ENCODE results near the gene PHLPP2. TPM values are rescaled to one million over a fixed set of nuclear protein-coding genes. Genes with fewer than 3 reads are reported as not detected.

The PHLPP2 gene
- total RNA-seq: 1 to 10 TPM; 7.9 to 8.7 TPM

- Mint-ChIP-seq H3K9me3 (ENCODE audit: low read depth) (no peaks in the 10 kb centered on the region), H3K27ac (peak within 1 kb of the TSS; percentile 69), H3K27me3 (peaks cover 15% of the 10 kb centered on the region), H3K36me3 (no peaks in the 10 kb centered on the region), H3K4me3 (peak within 1 kb of the TSS; percentile 78), H3K4me1 (peaks cover 17% of the 10 kb centered on the region)
- no peak for DNase-seq
- no peak for ATAC-seq
- CTCF ChIA-PET: interaction anchor here (1.3 to 1.7 kb wide), 3 partner anchors 8 to 159 kb away, joined by 3 to 5 read pairs (median 3); no protein-coding TSS in a partner anchor
These were observed at the start of gene PHLPP2 for GRCh38 chr16:71724320-71724751. Gene PHLPP2, minus strand, starts transcription at chr16:71724701. Its CDS starts 9,906 bp downstream, at chr16:71714795.

DNA sequence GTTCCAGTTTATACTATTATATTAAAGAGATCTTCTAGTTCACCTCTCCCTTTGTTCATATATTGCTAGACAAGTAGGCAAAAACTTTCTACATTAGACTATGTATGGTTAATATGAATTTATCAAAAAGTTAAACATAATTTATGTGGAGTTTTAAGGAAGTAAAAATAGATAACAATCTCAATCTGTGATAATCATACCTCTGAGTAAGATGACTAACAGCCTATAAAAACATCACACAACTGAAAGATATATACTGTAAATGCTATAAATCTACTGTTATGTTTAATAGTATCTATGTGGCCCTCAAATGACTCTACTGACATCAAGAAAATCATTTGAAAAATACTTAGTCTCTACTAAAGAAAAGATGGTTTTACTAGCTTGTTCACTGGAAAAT lies 47.1 kb upstream of the PHLPP2 start:
- H3K9me3 Mint-ChIP-seq (ENCODE audit: low read depth): no peaks in the 10 kb centered on the region
- CTCF ChIA-PET: no interaction called here

DNA sequence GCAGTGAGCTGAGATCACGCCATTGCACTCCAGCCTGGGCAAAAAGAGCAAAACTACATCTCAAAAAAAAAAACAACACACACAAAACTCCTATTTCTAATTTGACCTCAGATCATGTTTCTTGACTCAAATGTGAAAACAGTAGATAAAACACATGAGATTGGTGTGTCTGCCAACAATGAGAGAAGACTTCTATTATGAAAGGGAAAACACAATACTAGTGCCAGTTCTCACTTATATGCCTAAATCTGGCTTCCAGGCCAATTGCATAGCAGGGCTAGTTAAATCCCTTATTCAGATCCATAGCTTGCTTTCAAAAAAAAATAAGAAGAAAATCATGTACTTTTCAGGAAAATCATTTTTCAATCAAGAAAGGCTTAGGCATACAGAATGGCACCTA lies 44.7 kb upstream of the PHLPP2 start:
- no peak for DNase-seq
- Mint-ChIP-seq H3K4me1 (peaks cover 16% of the 10 kb centered on the region), H3K4me3 (no peak overlapping the region), H3K9me3 (ENCODE audit: low read depth) (no peaks in the 10 kb centered on the region), H3K27me3 (no peaks in the 10 kb centered on the region), H3K27ac (peak overlapping the region; percentile 22), H3K36me3 (peaks cover 49% of the 10 kb centered on the region)
- CTCF ChIA-PET: no interaction called here
- no peak for ATAC-seq

More for the DNA sequence above, 47.1 kb upstream of the PHLPP2 start:
- ATAC-seq (no peak), DNase-seq (no peak)
- H3K36me3 Mint-ChIP-seq: peaks cover 53% of the 10 kb centered on the region
- no peak overlapping the region for H3K27ac Mint-ChIP-seq
- H3K27me3 Mint-ChIP-seq: no peaks in the 10 kb centered on the region
- H3K4me3 Mint-ChIP-seq: no peak overlapping the region
- peaks cover 25% of the 10 kb centered on the region for H3K4me1 Mint-ChIP-seq

DNA sequence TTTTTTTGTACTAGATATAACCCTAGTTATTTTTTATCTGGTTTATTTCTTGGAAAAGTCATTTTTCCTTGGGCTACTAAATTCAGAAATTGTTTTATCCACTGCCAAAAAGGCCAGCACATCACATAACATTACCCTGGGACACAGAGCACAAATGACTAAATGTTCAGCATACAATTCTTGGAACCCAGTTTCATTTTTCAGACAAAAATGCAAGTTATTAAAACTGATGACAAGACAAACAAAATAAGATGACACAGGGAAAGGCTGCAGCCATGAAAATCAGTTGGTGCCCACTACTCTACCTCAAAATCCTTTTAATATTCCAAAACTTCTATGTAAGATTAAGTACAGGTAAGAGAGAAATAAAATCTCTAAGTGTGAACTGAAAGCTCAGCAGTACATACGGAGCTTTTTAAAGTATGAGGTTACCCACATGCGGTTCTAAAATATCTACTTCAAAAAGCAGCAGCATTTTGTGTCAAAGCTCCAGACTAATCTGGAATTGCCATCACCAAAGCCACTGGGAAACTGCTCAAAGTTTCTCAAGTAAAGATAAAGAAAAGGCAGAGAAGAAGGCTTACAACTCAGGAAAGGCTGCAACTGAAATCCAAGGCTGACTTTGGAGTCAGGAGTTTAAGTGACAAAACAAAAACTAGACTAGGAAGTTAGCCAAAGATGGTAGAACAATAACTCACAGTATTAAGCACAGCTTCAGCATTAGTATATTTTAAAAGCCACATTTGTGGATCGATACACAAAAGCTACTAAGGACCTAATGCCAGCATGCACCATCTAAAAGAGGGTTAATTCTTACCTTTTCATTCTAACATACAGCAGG lies 42.8 kb upstream of the PHLPP2 start:
- H3K27ac Mint-ChIP-seq: peak overlapping the region; percentile 66
- no peak for DNase-seq
- CTCF ChIA-PET: interaction anchor here (0.9 to 1.6 kb wide), 3 partner anchors 10 to 194 kb away, joined by 4 to 6 read pairs (median 5); no protein-coding TSS in a partner anchor
- ATAC-seq: peak; percentile 47
- H3K27me3 Mint-ChIP-seq: no peaks in the 10 kb centered on the region
- H3K36me3 Mint-ChIP-seq: peaks cover 49% of the 10 kb centered on the region
- no peak overlapping the region for H3K4me3 Mint-ChIP-seq
- H3K4me1 Mint-ChIP-seq: peaks cover 16% of the 10 kb centered on the region
- no peaks in the 10 kb centered on the region for H3K9me3 Mint-ChIP-seq (ENCODE audit: low read depth)

GRCh38 chr16:71762186-71762585 lies 37.7 kb upstream of the PHLPP2 start:
- CTCF ChIA-PET: interaction anchor here (1.1 kb wide), 1 partner anchor 9 kb away, joined by 3 read pairs; no protein-coding TSS in a partner anchor
- peaks cover 33% of the 10 kb centered on the region for H3K36me3 Mint-ChIP-seq

DNA sequence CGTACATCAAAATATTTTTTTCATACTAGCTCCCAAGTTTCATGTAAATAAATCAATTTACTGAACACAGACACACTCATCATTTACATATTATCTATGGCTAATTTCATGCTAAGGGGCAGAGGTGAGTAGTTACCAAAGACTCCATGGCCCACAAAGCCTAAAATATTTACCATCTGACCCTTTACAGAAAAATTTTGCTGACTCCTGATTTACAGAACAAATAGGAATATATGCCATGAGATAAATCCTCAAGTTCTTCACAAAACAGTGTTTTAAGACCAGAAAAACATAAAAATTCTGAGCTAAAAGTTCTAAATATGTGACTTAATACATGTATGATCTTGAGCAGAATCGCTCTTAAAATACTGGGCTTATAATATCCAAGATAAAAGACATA lies 36.6 kb upstream of the PHLPP2 start:
- ATAC-seq (no peak), DNase-seq (no peak)
- no peak overlapping the region for H3K4me3 Mint-ChIP-seq
- no peaks in the 10 kb centered on the region for H3K27me3 Mint-ChIP-seq
- H3K4me1 Mint-ChIP-seq: no peaks in the 10 kb centered on the region
- no peaks in the 10 kb centered on the region for H3K9me3 Mint-ChIP-seq (ENCODE audit: low read depth)
- CTCF ChIA-PET: interaction anchor here (0.7 to 1.5 kb wide), 3 partner anchors 67 to 196 kb away, joined by 3 read pairs; no protein-coding TSS in a partner anchor
- peaks cover 38% of the 10 kb centered on the region for H3K36me3 Mint-ChIP-seq
- H3K27ac Mint-ChIP-seq: no peak overlapping the region

More at GRCh38 chr16:71762186-71762585, 37.7 kb upstream of the PHLPP2 start:
- Mint-ChIP-seq H3K4me3 (no peak overlapping the region), H3K27me3 (no peaks in the 10 kb centered on the region), H3K4me1 (peaks cover 6% of the 10 kb centered on the region), H3K27ac (no peak overlapping the region), H3K9me3 (ENCODE audit: low read depth) (no peaks in the 10 kb centered on the region)
- ATAC-seq (no peak), DNase-seq (no peak)

DNA sequence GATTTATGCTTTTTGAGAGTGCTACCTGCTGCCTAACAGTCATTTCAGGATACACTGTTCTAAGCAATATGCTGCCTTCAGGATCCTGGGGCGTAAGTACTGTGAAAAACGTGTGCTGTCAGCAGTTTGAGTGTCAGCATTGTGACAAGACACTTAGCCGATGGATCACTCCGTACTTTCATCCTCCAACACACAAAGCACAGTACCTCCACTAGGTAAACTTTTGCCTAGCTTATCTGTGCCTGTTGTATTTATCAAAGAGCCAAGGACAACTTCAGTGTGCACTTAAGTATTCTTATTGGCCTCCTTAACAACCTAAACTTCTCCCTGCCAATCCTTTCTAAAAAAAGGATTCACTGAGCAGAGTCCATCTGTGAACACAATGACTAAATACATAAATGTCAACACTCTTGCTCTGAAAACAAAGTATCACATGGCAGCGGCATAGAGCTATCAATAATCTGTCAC lies 33.8 kb upstream of the PHLPP2 start:
- CTCF ChIA-PET: interaction anchor here (1.3 to 2.0 kb wide), 2 partner anchors 9 to 13 kb away, joined by 5 to 6 read pairs; no protein-coding TSS in a partner anchor
- no peak overlapping the region for H3K27ac Mint-ChIP-seq
- no peaks in the 10 kb centered on the region for H3K27me3 Mint-ChIP-seq

GRCh38 chr16:71754652-71755051 lies 30.2 kb upstream of the PHLPP2 start:
- Mint-ChIP-seq H3K27me3 (no peaks in the 10 kb centered on the region), H3K4me1 (peaks cover 2% of the 10 kb centered on the region), H3K36me3 (peaks cover 46% of the 10 kb centered on the region), H3K4me3 (no peak overlapping the region), H3K27ac (peak overlapping the region; percentile 35), H3K9me3 (ENCODE audit: low read depth) (no peaks in the 10 kb centered on the region)
- CTCF ChIA-PET: interaction anchor here (1.2 kb wide), 1 partner anchor 9 kb away, joined by 3 read pairs; no protein-coding TSS in a partner anchor
- no peak for ATAC-seq
- DNase-seq: no peak

More for the DNA sequence above, 33.8 kb upstream of the PHLPP2 start:
- H3K4me3 Mint-ChIP-seq: no peak overlapping the region
- no peaks in the 10 kb centered on the region for H3K9me3 Mint-ChIP-seq (ENCODE audit: low read depth)
- peaks cover 2% of the 10 kb centered on the region for H3K4me1 Mint-ChIP-seq
- H3K36me3 Mint-ChIP-seq: peaks cover 43% of the 10 kb centered on the region
- ATAC-seq (no peak), DNase-seq (no peak)

DNA sequence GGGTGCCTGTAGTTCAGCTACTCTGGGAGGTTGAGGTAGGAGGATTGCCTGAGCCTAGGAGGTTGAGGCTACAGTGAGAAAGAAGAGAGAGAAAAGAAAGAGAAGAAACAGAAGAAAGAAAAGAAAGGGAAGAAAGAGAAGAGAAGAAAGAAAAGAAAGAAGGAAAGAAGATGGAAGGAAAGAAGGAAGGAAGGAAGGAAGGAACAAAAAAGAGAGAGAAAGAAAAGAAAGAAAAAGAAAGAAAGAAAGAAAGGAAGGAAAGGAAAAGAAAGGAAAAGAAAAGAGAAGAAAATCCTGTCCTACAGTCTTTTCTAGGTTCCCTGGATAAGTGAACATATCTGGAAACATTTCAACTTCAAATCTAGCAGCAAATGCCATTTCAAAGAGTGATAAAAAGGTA lies 29.6 kb upstream of the PHLPP2 start:
- H3K9me3 Mint-ChIP-seq (ENCODE audit: low read depth): no peaks in the 10 kb centered on the region
- ATAC-seq (no peak), DNase-seq (no peak)
- H3K27me3 Mint-ChIP-seq: no peaks in the 10 kb centered on the region
- no peak overlapping the region for H3K4me3 Mint-ChIP-seq
- H3K4me1 Mint-ChIP-seq: peaks cover 2% of the 10 kb centered on the region
- CTCF ChIA-PET: interaction anchor here (1.2 to 1.6 kb wide), 3 partner anchors 9 to 207 kb away, joined by 3 read pairs; no protein-coding TSS in a partner anchor
- H3K27ac Mint-ChIP-seq: peak overlapping the region; percentile 56
- peaks cover 47% of the 10 kb centered on the region for H3K36me3 Mint-ChIP-seq

DNA sequence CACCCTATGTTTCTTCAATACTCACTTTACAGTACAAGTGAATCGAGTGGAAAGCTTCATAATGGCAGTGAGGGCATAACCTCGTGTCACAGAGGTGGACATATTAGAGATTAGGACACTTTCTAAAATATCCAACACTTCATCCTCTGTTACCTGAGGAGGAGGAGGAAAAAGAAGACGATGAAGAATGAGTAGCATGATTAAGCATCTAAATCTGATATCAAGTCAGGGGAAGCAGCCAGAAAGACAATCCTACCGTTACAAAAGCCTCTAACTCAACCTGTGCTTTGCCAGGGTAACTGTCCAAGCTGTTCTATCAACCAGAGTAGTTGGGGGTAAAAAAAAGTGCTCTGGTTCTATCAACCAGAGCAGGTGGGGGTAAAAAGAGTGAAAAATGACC lies 23.7 kb upstream of the PHLPP2 start:
- CTCF ChIA-PET: interaction anchor here (0.9 kb wide), 2 partner anchors 47 to 138 kb away, joined by 3 read pairs; no protein-coding TSS in a partner anchor
- DNase-seq (no peak), ATAC-seq (no peak)
- Mint-ChIP-seq H3K36me3 (peaks cover 39% of the 10 kb centered on the region), H3K27ac (no peak overlapping the region), H3K4me3 (no peak overlapping the region), H3K9me3 (ENCODE audit: low read depth) (no peaks in the 10 kb centered on the region), H3K27me3 (no peaks in the 10 kb centered on the region), H3K4me1 (peaks cover 4% of the 10 kb centered on the region)

DNA sequence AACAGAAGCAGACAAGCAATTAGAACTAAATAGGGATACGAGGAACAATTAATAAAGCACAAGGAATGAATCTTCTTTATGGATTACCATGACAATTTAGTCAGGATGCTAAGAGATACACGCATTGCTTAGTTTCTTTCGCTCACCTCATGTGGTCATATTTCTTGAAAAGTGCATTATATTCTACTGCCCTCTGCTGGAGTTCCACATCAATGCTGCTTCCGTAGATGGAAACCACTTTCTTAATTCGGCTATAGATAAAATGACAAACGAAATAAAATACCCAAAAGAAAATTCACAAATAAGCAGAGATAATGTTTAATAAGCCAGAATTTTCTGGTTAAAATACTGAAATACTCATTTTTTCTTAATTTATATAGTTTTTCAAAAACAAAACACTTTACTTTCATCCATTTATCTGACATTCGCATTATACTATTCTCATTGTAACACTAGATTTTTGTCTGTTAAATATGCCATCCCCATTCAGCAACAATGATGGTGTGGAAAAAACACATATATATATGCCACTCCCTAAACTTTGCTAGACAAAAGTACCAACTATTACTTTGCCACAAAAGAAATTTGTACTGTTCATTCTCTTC lies 22.0 kb upstream of the PHLPP2 start:
- ATAC-seq: peak; percentile 39
- no peak for DNase-seq
- CTCF ChIA-PET: interaction anchor here (1.3 to 1.9 kb wide), 2 partner anchors 11 to 215 kb away, joined by 5 read pairs; no protein-coding TSS in a partner anchor
- Mint-ChIP-seq H3K27me3 (no peaks in the 10 kb centered on the region), H3K4me3 (no peak overlapping the region), H3K9me3 (ENCODE audit: low read depth) (no peaks in the 10 kb centered on the region), H3K27ac (no peak overlapping the region), H3K4me1 (peaks cover 4% of the 10 kb centered on the region), H3K36me3 (peaks cover 39% of the 10 kb centered on the region)

DNA sequence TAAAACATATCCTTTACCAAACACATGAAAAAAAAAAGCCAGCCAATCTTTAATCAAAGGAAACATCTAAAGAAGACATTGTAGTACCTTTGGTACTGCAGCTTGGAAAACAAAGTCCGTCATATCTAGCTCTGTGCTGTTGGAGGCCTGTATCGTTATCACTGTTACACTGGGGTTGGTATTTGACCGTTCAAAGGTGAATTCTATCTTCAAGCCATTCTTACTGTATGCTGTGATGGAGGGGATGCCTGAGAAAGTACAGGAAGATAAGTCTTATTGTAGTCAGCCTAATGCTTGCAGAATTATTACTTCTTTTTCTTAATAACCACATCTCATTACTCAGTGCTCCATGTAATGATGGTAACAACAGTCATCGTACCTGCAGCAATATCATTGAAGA lies 14.4 kb upstream of the PHLPP2 start:
- no peak overlapping the region for H3K27ac Mint-ChIP-seq
- ATAC-seq (no peak), DNase-seq (no peak)
- no peaks in the 10 kb centered on the region for H3K4me1 Mint-ChIP-seq
- H3K9me3 Mint-ChIP-seq (ENCODE audit: low read depth): no peaks in the 10 kb centered on the region
- H3K4me3 Mint-ChIP-seq: no peak overlapping the region
- CTCF ChIA-PET: interaction anchor here (0.8 to 2.5 kb wide), 3 partner anchors 128 to 223 kb away, joined by 3 to 5 read pairs (median 3); no protein-coding TSS in a partner anchor
- H3K27me3 Mint-ChIP-seq: no peaks in the 10 kb centered on the region
- H3K36me3 Mint-ChIP-seq: peaks cover 37% of the 10 kb centered on the region

GRCh38 chr16:71737501-71737900 lies 13.0 kb upstream of the PHLPP2 start:
- CTCF ChIA-PET: interaction anchor here (1.0 to 2.5 kb wide), 2 partner anchors 127 to 173 kb away, joined by 4 to 5 read pairs; no protein-coding TSS in a partner anchor
- DNase-seq: no peak
- H3K36me3 Mint-ChIP-seq: peaks cover 43% of the 10 kb centered on the region

More at GRCh38 chr16:71737501-71737900, 13.0 kb upstream of the PHLPP2 start:
- no peak overlapping the region for H3K4me3 Mint-ChIP-seq
- no peak for ATAC-seq
- H3K27me3 Mint-ChIP-seq: no peaks in the 10 kb centered on the region
- H3K9me3 Mint-ChIP-seq (ENCODE audit: low read depth): no peaks in the 10 kb centered on the region
- H3K27ac Mint-ChIP-seq: no peak overlapping the region
- no peaks in the 10 kb centered on the region for H3K4me1 Mint-ChIP-seq

Measured in activated CD8-positive, alpha-beta memory T cell treated with anti-CD3 and anti-CD28 coated beads, Interleukin-2, amount 10 ng/mL, durations not matched to agents 7 days and 5 days (primary cell).